CD14-positive monocyte (primary cell): Measurements from ENCODE around the gene CD4. TPM values are rescaled to one million over a fixed set of nuclear protein-coding genes. Genes with fewer than 3 reads are reported as not detected.

ENCODE experiments used
- DNase-seq, 3 donors: peaks; one replicate each; pipeline ENCODE4 v3.0.0-alpha.2; 2011 to 2022
- H2AFZ ChIP-seq: 2 replicates; pipeline ENCODE4 v1.6.0; 2012; ENCODE audit warnings: mild to moderate bottlenecking, low read depth, low read length, inconsistent platforms; ENCODE audit not compliant: insufficient read depth, poor library complexity, severe bottlenecking
- H3K27ac ChIP-seq, 2 donors: 1 replicate in 1 of 2; 2 replicates in 1 of 2; pipeline ENCODE4 v1.5.1; 2012 to 2013; ENCODE audit warnings: low read length in 2 of 2, control low read depth in 1 of 2, inconsistent platforms in 1 of 2, low read depth in 1 of 2, mild to moderate bottlenecking in 1 of 2
- H3K27me3 ChIP-seq, 2 donors: one replicate each; pipeline versions ENCODE4 v1.6.0 to v1.6.1; 2011 to 2013; ENCODE audit warnings: low read length in 2 of 2; ENCODE audit not compliant: control insufficient read depth in 2 of 2, insufficient read depth in 2 of 2
- H3K36me3 ChIP-seq, 2 donors: replicated peaks in 1 of 2; 1 replicate in 1 of 2; 2 replicates in 1 of 2; pipeline versions ENCODE4 v1.5.1 to v1.6.1; 2012 to 2013; ENCODE audit warnings: low read length in 2 of 2, control low read depth in 1 of 2, inconsistent platforms in 1 of 2, mild to moderate bottlenecking in 1 of 2; ENCODE audit not compliant: insufficient read depth in 2 of 2, control insufficient read depth in 1 of 2
- H3K4me1 ChIP-seq, 2 donors: 1 replicate in 1 of 2; 2 replicates in 1 of 2; pipeline versions ENCODE4 v1.5.1 to v1.6.1; 2012 to 2013; ENCODE audit warnings: low read length in 2 of 2, control low read depth in 1 of 2, inconsistent platforms in 1 of 2, mild to moderate bottlenecking in 1 of 2, moderate library complexity in 1 of 2; ENCODE audit not compliant: insufficient read depth in 2 of 2, control insufficient read depth in 1 of 2
- H3K4me2 ChIP-seq: replicated peaks from 2 replicates; pipeline ENCODE3; 2012; ENCODE audit warnings: low read length, moderate library complexity, mild to moderate bottlenecking; ENCODE audit not compliant: poor library complexity, severe bottlenecking; ENCODE audit errors: extremely low read depth
- H3K4me3 ChIP-seq, 3 experiments: fragments of 200-600 bp in 1 of 3; sonication (generic) in 1 of 3; replicated peaks in 1 of 3; 1 replicate in 2 of 3; 2 replicates in 1 of 3; pipeline ENCODE4 v1.5.1; 2011 to 2013; ENCODE audit warnings: low read length in 3 of 3, mild to moderate bottlenecking in 3 of 3, control low read depth in 2 of 3, low read depth in 2 of 3, inconsistent platforms in 1 of 3, moderate library complexity in 1 of 3
- H3K79me2 ChIP-seq: 2 replicates; pipeline ENCODE4 v1.6.0; 2012; ENCODE audit warnings: mild to moderate bottlenecking, control low read depth, inconsistent platforms, low read length, moderate library complexity; ENCODE audit not compliant: insufficient read depth
- H3K9ac ChIP-seq: 2 replicates; pipeline ENCODE4 v1.6.0; 2017; ENCODE audit warnings: low read length, mild to moderate bottlenecking; ENCODE audit not compliant: insufficient read depth, poor library complexity, severe bottlenecking
- H3K9me3 ChIP-seq, 2 donors: replicated peaks in 1 of 2; 1 replicate in 1 of 2; 2 replicates in 1 of 2; pipeline versions ENCODE4 v1.5.1 to v1.6.1; 2012 to 2013; ENCODE audit warnings: low read length in 2 of 2, control low read depth in 1 of 2; ENCODE audit not compliant: control insufficient read depth in 1 of 2, insufficient read depth in 1 of 2
- H4K20me1 ChIP-seq: 2 replicates; pipeline ENCODE4 v1.6.0; 2012; ENCODE audit warnings: mild to moderate bottlenecking, low read length, control low read depth, moderate library complexity; ENCODE audit not compliant: insufficient read depth
- H3K27ac Mint-ChIP-seq, 7 donors: one replicate each; pipeline ENCODE4 v1.8.0; 2020; ENCODE audit warnings: mild to moderate bottlenecking in 7 of 7, mixed read lengths in 7 of 7, moderate library complexity in 6 of 7, inconsistent platforms in 2 of 7
- H3K27me3 Mint-ChIP-seq, 3 donors: one replicate each; pipeline ENCODE4 v1.8.0; 2021 to 2022; ENCODE audit warnings: low read depth in 3 of 3, mild to moderate bottlenecking in 3 of 3, mixed read lengths in 3 of 3, moderate library complexity in 3 of 3, inconsistent platforms in 1 of 3
- H3K36me3 Mint-ChIP-seq, 2 donors: one replicate each; pipeline ENCODE4 v1.8.0; 2020; ENCODE audit warnings: mixed read lengths in 2 of 2, inconsistent platforms in 1 of 2, mild to moderate bottlenecking in 1 of 2
- H3K4me1 Mint-ChIP-seq: one replicate; pipeline ENCODE4 v1.8.0; 2020; ENCODE audit warnings: mild to moderate bottlenecking, mixed read lengths
- H3K4me3 Mint-ChIP-seq, 2 donors: one replicate each; pipeline ENCODE4 v1.8.0; 2020; ENCODE audit warnings: mild to moderate bottlenecking in 2 of 2, mixed read lengths in 2 of 2, moderate library complexity in 1 of 2
- H3K9me3 Mint-ChIP-seq, 7 donors: one replicate each; pipeline ENCODE4 v1.8.0; 2020 to 2022; ENCODE audit warnings: mixed read lengths in 7 of 7, mild to moderate bottlenecking in 6 of 7, moderate library complexity in 6 of 7, inconsistent platforms in 2 of 7
- WGBS: methylation state at CpG from one replicate; pipeline ENCODE4 v1.1.5; 2013; ENCODE audit warnings: missing lambda C conversion rate; ENCODE audit not compliant: insufficient coverage; 5-methylcytosine and 5-hydroxymethylcytosine counted together
- intact Hi-C, 2 donors: fragments of 100-400 bp; cut with micrococcal nuclease; formaldehyde crosslinking; loops; one replicate each; pipeline versions ENCODE4 v1.15.0 to v1.15.1; 2023
- polyA plus RNA-seq, 3 donors: library from polyadenylated mRNA; depleted of rRNA in 1 of 3; unstranded in 2 of 3; stranded (reverse) in 1 of 3; fragments of 300-500 nt in 2 of 3; fragments of >200 nt in 1 of 3; fragmentation: Illumina TruSeq in 2 of 3; gene quantifications; 1 replicate in 2 of 3; 2 replicates in 1 of 3; pipeline ENCODE4 v1.2.3, GENCODE V29; 2012 to 2021
- TF ChIP-seq, protein P1 (sequence below): fragments of 200-600 bp; IDR thresholded peaks from one replicate; pipeline ENCODE4 v1.8.0; 2022; ENCODE audit warnings: antibody characterized with exemption, mild to moderate bottlenecking

Gene CD4
- polyA plus RNA-seq, 3 donors = 261 to 371 (median 269) TPM

DNA sequence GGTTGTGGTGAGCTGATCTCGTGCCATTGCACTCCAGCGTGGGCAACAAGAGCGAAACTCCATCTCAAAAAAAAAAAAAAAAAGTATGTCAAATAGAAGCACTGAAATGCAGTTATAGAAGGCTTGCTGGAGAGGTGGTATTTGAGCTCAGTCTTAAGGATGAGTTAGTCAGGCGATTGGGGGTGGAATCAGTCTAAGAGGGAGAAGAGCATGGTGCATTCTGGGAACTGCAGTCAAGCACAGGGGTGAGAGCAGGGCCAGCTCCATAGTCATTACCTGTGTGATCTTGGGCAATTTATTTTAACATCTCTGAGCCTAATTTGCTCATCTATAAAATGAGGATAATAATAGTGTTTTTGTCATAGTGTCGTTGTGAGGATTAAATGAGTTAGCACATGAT, 45.5 kb downstream of the CD4 start:
- H3K27ac ChIP-seq = no peak overlapping the region
- H3K4me3 Mint-ChIP-seq = no peak overlapping the region
- H3K4me2 ChIP-seq = no peak overlapping the region
- TF ChIP-seq, protein P1, sequence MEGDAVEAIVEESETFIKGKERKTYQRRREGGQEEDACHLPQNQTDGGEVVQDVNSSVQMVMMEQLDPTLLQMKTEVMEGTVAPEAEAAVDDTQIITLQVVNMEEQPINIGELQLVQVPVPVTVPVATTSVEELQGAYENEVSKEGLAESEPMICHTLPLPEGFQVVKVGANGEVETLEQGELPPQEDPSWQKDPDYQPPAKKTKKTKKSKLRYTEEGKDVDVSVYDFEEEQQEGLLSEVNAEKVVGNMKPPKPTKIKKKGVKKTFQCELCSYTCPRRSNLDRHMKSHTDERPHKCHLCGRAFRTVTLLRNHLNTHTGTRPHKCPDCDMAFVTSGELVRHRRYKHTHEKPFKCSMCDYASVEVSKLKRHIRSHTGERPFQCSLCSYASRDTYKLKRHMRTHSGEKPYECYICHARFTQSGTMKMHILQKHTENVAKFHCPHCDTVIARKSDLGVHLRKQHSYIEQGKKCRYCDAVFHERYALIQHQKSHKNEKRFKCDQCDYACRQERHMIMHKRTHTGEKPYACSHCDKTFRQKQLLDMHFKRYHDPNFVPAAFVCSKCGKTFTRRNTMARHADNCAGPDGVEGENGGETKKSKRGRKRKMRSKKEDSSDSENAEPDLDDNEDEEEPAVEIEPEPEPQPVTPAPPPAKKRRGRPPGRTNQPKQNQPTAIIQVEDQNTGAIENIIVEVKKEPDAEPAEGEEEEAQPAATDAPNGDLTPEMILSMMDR = no peak
- H4K20me1 ChIP-seq = no peaks in the 10 kb centered on the region
- no peaks in the 10 kb centered on the region for H3K79me2 ChIP-seq
- H3K4me3 ChIP-seq = no peak overlapping the region
- no peak overlapping the region for H3K9ac ChIP-seq
- peaks cover under 1 to 13% of the 10 kb centered on the region in 2 donors for H3K27me3 ChIP-seq
- peaks cover 3 to 4% of the 10 kb centered on the region in 2 donors for H3K4me1 ChIP-seq
- DNase-seq = no peak
- no peaks in the 10 kb centered on the region for H3K4me1 Mint-ChIP-seq
- 86% methylated on average over 2 of the region's 5 CpGs for WGBS
- no peaks in the 10 kb centered on the region for H3K36me3 Mint-ChIP-seq
- H3K36me3 ChIP-seq = no peaks in the 10 kb centered on the region
- no peaks in the 10 kb centered on the region for H3K9me3 ChIP-seq
- intact Hi-C loops = no loop called here
- H3K27ac Mint-ChIP-seq = no peak overlapping the region
- H3K27me3 Mint-ChIP-seq = peaks cover 17 to 19% (median 18%) of the 10 kb centered on the region in 3 donors
- H2AFZ ChIP-seq = no peak overlapping the region
- no peaks in the 10 kb centered on the region for H3K9me3 Mint-ChIP-seq

GRCh38 chr12:6836851-6837250, 47.5 kb downstream of the CD4 start:
- Histone ChIP-seq H3K4me3 (no peak overlapping the region), H3K36me3 (no peaks in the 10 kb centered on the region), H3K79me2 (no peaks in the 10 kb centered on the region), H3K9ac (no peak overlapping the region), H3K27me3 (no peaks in the 10 kb centered on the region), H4K20me1 (no peaks in the 10 kb centered on the region), H3K9me3 (no peaks in the 10 kb centered on the region), H3K4me2 (no peak overlapping the region), H3K27ac (no peak overlapping the region), H3K4me1 (peaks cover 3 to 4% of the 10 kb centered on the region in 2 donors), H2AFZ (no peak overlapping the region)
- Mint-ChIP-seq H3K36me3 (no peaks in the 10 kb centered on the region), H3K9me3 (no peaks in the 10 kb centered on the region), H3K4me1 (no peaks in the 10 kb centered on the region), H3K27ac (peak overlapping the region in 1 of 7 donors; percentile 55), H3K4me3 (no peak overlapping the region), H3K27me3 (no peaks in the 10 kb centered on the region)
- intact Hi-C loops = no loop called here
- no peak for DNase-seq
- 84% methylated on average over 9 of the region's 16 CpGs for WGBS
- TF ChIP-seq, protein P1 = no peak
